Measurements from ENCODE around the gene SLC5A4.

Gene SLC5A4

GRCh38 chr22:32249231-32249630 lies 5.9 kb downstream of the SLC5A4 start:
- Mint-ChIP-seq H3K4me3 (no peak overlapping the region), H3K27ac (no peak overlapping the region), H3K27me3 (peaks cover 27% of the 10 kb centered on the region), H3K4me1 (ENCODE audit: low read depth) (peaks cover 8% of the 10 kb centered on the region), H3K9me3 (no peaks in the 10 kb centered on the region), H3K36me3 (ENCODE audit: low read depth) (no peaks in the 10 kb centered on the region)
- intact Hi-C loops (cut with micrococcal nuclease): no loop called here

- Mint-ChIP-seq H3K27ac (no peak overlapping the region), H3K4me3 (no peak overlapping the region), H3K9me3 (no peaks in the 10 kb centered on the region), H3K4me1 (ENCODE audit: low read depth) (peaks cover 8% of the 10 kb centered on the region), H3K27me3 (peaks cover 30% of the 10 kb centered on the region), H3K36me3 (ENCODE audit: low read depth) (no peaks in the 10 kb centered on the region)
- intact Hi-C loops (cut with micrococcal nuclease): no loop called here
These were observed 6.9 kb downstream of the SLC5A4 start for GRCh38 chr22:32248276-32248675.

DNA sequence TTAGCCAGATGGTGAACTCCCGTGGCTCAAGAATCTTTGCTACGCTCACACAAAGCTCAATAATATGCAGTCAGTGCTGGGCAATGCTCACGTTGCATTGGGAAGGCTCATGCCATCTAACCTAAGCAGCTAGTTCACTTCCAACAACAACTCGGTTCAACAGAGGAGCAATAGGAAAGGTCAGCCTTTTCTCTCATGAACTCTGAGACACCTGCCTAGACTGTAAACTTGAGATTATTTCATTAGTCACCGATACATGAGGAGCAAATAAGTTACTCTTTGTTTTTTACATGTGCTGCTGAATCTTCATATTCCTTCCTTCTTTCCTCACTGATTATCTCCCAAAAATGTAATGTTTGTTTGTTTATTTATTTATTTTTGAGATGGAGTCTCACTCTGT lies 9.0 kb downstream of the SLC5A4 start:
- no peaks in the 10 kb centered on the region for H3K9me3 Mint-ChIP-seq
- no peak overlapping the region for H3K27ac Mint-ChIP-seq
- H3K4me1 Mint-ChIP-seq (ENCODE audit: low read depth): peaks cover 13% of the 10 kb centered on the region
- H3K27me3 Mint-ChIP-seq: peaks cover 28% of the 10 kb centered on the region
- H3K4me3 Mint-ChIP-seq: no peak overlapping the region
- intact Hi-C loops (cut with micrococcal nuclease): no loop called here
- H3K36me3 Mint-ChIP-seq (ENCODE audit: low read depth): no peaks in the 10 kb centered on the region

DNA sequence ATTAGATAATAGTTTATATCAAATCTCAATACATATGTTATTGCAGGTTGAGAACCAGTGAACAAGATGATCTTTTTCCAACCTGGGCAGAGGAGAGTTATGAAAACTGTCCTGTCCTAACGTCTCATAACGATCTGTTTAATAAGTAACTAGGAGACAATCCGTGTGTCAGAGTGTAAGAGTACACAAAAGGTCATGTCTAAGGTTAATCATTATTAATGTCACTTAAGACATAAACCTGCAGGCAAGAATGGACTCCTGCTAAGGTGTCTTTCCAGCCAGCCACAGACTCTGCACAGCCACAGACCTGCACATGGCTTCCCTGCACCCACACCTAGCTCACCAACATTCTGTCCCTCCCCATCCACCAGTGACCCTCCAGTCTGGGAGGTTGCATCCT lies 10.1 kb downstream of the SLC5A4 start:
- intact Hi-C loops (cut with micrococcal nuclease): no loop called here
- peaks cover 25% of the 10 kb centered on the region for H3K27me3 Mint-ChIP-seq
- H3K4me1 Mint-ChIP-seq (ENCODE audit: low read depth): peaks cover 13% of the 10 kb centered on the region
- no peak overlapping the region for H3K27ac Mint-ChIP-seq
- no peak overlapping the region for H3K4me3 Mint-ChIP-seq
- H3K36me3 Mint-ChIP-seq (ENCODE audit: low read depth): no peaks in the 10 kb centered on the region
- H3K9me3 Mint-ChIP-seq: no peaks in the 10 kb centered on the region

- intact Hi-C loops (cut with micrococcal nuclease): no loop called here
- peaks cover 13% of the 10 kb centered on the region for H3K4me1 Mint-ChIP-seq (ENCODE audit: low read depth)
- peaks cover 23% of the 10 kb centered on the region for H3K27me3 Mint-ChIP-seq
- H3K36me3 Mint-ChIP-seq (ENCODE audit: low read depth): no peaks in the 10 kb centered on the region
- H3K9me3 Mint-ChIP-seq: no peaks in the 10 kb centered on the region
- H3K27ac Mint-ChIP-seq: no peak overlapping the region
- no peak overlapping the region for H3K4me3 Mint-ChIP-seq
These were observed 10.6 kb downstream of the SLC5A4 start for GRCh38 chr22:32244547-32244946.

DNA sequence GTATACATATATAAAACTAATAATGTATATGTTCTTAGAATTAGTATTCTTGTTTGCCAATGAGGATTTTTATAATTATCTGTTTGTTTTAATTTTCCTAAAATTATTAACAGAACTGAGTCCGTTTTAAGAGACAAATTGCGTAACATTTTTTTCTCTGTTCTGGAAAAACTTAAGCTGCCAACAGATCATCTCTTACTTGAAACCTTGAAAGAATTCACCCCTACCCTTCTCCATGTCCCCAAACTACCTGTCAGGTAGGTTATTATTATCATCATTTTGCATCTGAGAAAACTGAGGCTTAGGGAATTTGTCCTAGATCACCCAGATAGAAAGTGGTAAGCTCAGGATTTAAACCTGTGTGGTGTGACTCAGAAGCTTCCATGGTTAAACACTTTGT lies 14.7 kb downstream of the SLC5A4 start:
- peaks cover 30% of the 10 kb centered on the region for H3K27me3 Mint-ChIP-seq
- H3K4me1 Mint-ChIP-seq (ENCODE audit: low read depth): peaks cover 5% of the 10 kb centered on the region
- no peaks in the 10 kb centered on the region for H3K36me3 Mint-ChIP-seq (ENCODE audit: low read depth)
- intact Hi-C loops (cut with micrococcal nuclease): no loop called here
- no peaks in the 10 kb centered on the region for H3K9me3 Mint-ChIP-seq
- H3K4me3 Mint-ChIP-seq: no peak overlapping the region
- no peak overlapping the region for H3K27ac Mint-ChIP-seq

- no peaks in the 10 kb centered on the region for H3K36me3 Mint-ChIP-seq (ENCODE audit: low read depth)
- H3K27me3 Mint-ChIP-seq: peaks cover 40% of the 10 kb centered on the region
- H3K4me1 Mint-ChIP-seq (ENCODE audit: low read depth): peaks cover 10% of the 10 kb centered on the region
- H3K27ac Mint-ChIP-seq: no peak overlapping the region
- intact Hi-C loops (cut with micrococcal nuclease): no loop called here
- H3K4me3 Mint-ChIP-seq: no peak overlapping the region
- H3K9me3 Mint-ChIP-seq: no peaks in the 10 kb centered on the region
These were observed 17.2 kb downstream of the SLC5A4 start for GRCh38 chr22:32237906-32238305.

DNA sequence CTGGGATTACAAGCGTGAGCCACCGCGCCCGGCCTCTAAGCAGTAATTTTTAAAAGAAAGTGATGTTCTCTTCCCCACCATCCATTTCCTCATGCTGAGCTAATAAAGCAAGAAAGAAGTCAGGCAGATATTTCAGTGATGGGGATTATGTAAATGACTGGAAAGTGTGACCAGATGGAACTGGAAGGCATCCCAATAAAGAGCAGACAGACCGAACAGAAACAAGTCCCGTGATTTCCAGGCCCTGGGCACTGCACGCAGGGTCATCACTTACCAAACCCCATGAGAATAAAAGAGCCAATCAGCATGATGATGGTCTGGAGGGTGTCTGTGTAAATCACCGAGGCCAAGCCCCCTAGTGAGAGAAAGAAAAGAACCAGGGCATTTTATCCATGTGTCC lies 18.2 kb downstream of the SLC5A4 start:
- Mint-ChIP-seq H3K9me3 (no peaks in the 10 kb centered on the region), H3K4me3 (no peak overlapping the region), H3K27ac (no peak overlapping the region), H3K36me3 (ENCODE audit: low read depth) (no peaks in the 10 kb centered on the region), H3K4me1 (ENCODE audit: low read depth) (peaks cover 15% of the 10 kb centered on the region), H3K27me3 (peaks cover 37% of the 10 kb centered on the region)
- intact Hi-C loops (cut with micrococcal nuclease): no loop called here

DNA sequence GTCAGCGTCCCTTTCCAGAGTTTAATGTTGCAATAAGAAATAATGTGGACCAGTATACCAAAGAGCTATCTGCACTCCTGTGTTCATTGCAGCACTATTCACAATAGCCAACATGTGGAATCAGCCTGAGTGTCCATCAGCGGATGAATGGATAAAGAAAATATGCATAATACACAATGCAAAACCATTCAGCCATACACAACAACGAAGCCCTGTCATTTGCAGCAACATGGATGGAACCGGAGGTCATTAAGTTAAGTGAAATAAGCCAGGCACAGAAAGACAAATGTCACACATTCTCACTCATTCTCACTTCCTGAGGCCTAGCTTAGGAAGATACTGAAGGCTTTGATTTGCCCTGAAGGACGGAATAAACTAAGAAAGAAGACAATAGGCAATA lies 22.1 kb downstream of the SLC5A4 start:
- Mint-ChIP-seq H3K27ac (no peak overlapping the region), H3K4me1 (ENCODE audit: low read depth) (peaks cover 19% of the 10 kb centered on the region), H3K27me3 (peaks cover 31% of the 10 kb centered on the region)

DNA sequence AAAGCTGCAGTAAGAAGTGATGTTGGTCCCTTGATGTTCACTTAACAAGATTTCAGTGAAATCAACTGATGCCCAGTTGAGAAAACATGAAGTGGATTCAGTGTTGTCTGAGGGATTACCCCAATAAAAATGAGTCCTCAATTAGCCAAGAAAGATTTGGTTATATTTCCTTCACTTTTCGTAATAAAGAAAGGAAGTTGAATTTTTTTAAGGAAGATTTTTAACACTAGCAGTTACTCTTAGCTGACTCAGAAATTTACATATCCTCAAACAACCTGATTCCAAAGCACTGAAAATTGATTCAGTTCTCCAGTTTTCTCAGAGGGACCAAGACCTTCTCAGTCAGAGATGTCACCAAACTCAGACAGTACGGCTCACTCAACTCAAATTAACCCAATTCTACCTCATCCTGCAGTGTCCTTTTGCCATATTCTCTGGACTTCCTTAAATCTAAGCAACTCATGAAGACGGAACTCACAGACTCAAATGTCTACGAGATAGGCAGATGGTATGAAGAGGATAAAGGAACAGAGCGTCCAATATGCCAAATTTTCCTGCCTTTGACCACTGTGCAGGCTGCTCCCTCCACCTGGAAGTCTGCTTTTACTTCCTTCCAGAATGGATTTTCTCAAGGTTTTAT lies 22.8 kb downstream of the SLC5A4 start:
- Mint-ChIP-seq H3K27ac (peak overlapping the region; percentile 57), H3K4me3 (no peak overlapping the region), H3K9me3 (no peaks in the 10 kb centered on the region), H3K4me1 (ENCODE audit: low read depth) (peaks cover 19% of the 10 kb centered on the region), H3K27me3 (peaks cover 27% of the 10 kb centered on the region), H3K36me3 (ENCODE audit: low read depth) (no peaks in the 10 kb centered on the region)
- intact Hi-C loops (cut with micrococcal nuclease): no loop called here

More for the DNA sequence above, 22.1 kb downstream of the SLC5A4 start:
- Mint-ChIP-seq H3K36me3 (ENCODE audit: low read depth) (no peaks in the 10 kb centered on the region), H3K9me3 (no peaks in the 10 kb centered on the region), H3K4me3 (no peak overlapping the region)
- intact Hi-C loops (cut with micrococcal nuclease): no loop called here

GRCh38 chr22:32226326-32227104 lies 28.6 kb downstream of the SLC5A4 start:
- intact Hi-C loops (cut with micrococcal nuclease): no loop called here
- Mint-ChIP-seq H3K4me3 (no peak overlapping the region), H3K36me3 (ENCODE audit: low read depth) (no peaks in the 10 kb centered on the region), H3K27ac (no peak overlapping the region), H3K9me3 (no peaks in the 10 kb centered on the region), H3K27me3 (no peaks in the 10 kb centered on the region), H3K4me1 (ENCODE audit: low read depth) (peaks cover 15% of the 10 kb centered on the region)

DNA sequence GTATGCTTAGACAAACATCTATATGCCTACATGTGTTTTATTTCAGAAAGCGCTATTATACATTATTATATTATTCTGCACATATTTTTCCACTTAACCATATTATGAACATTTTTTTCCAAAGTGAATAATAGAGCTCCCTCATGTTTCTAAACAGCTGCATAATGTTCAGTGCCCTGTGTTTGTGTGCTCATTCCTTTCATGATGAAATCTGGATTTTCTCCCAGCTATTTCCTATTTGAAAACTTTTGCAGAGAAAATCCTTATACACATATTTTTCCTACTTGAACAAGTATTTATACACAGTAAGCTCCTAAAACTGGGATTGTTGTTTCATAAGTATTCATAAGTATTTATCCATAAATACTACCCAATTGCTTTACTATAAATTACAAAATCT lies 32.2 kb downstream of the SLC5A4 start:
- Mint-ChIP-seq H3K27me3 (no peaks in the 10 kb centered on the region), H3K36me3 (ENCODE audit: low read depth) (no peaks in the 10 kb centered on the region), H3K27ac (no peak overlapping the region), H3K4me3 (no peak overlapping the region), H3K9me3 (no peaks in the 10 kb centered on the region), H3K4me1 (ENCODE audit: low read depth) (peaks cover 27% of the 10 kb centered on the region)
- intact Hi-C loops (cut with micrococcal nuclease): no loop called here

GRCh38 chr22:32219026-32219425 lies 36.1 kb downstream of the SLC5A4 start:
- Mint-ChIP-seq H3K4me1 (ENCODE audit: low read depth) (peaks cover 29% of the 10 kb centered on the region), H3K9me3 (peaks cover 12% of the 10 kb centered on the region), H3K27ac (peak overlapping the region; percentile 67), H3K36me3 (ENCODE audit: low read depth) (no peaks in the 10 kb centered on the region), H3K4me3 (no peak overlapping the region), H3K27me3 (no peaks in the 10 kb centered on the region)
- intact Hi-C loops (cut with micrococcal nuclease): loop anchor here (10.0 kb wide), 1 partner anchor 74 kb away; no protein-coding TSS in a partner anchor

DNA sequence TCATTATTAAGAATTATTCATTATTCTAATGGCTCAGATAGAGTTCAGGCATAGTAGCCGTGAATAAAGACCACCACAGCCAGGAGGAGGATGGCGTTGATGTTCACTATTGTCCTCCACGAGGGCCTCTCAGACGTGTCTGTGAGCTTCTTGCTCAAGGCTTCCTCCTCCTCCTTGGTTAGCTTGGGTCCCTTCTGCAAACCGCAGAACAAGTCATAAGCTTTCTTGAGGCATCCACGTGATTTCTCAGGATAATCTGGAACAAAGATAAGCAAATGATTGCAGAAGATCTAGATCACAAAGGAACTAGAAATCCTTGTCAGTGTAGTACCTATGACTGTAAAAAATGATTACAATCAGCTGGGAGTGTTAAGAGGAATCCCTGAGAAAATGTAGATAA lies 36.7 kb downstream of the SLC5A4 start:
- H3K36me3 Mint-ChIP-seq (ENCODE audit: low read depth): no peaks in the 10 kb centered on the region
- H3K4me3 Mint-ChIP-seq: no peak overlapping the region
- H3K27ac Mint-ChIP-seq: peak overlapping the region; percentile 67
- H3K4me1 Mint-ChIP-seq (ENCODE audit: low read depth): peaks cover 27% of the 10 kb centered on the region
- intact Hi-C loops (cut with micrococcal nuclease): loop anchor here (10.0 kb wide), 1 partner anchor 74 kb away; no protein-coding TSS in a partner anchor
- H3K9me3 Mint-ChIP-seq: peaks cover 12% of the 10 kb centered on the region
- H3K27me3 Mint-ChIP-seq: no peaks in the 10 kb centered on the region

All from dendritic cell treated with granulocyte-macrophage colony-stimulating factor and Interleukin-4, amounts not matched to agents 40 ng/mL and 50 ng/mL, for 4 days (primary cell).